ENCODE data around the gene ZFYVE27.

- TF ChIP-seq CTCF (IDR thresholded peaks at IDR 0.05), result no peak
- no peak for TF ChIP-seq POLR2A (IDR thresholded peaks at IDR 0.05)
These were observed 53.0 kb downstream of the ZFYVE27 start for GRCh38 chr10:97789770-97790397.

All from adrenal gland (tissue), 5 donors.